Ramos (cell line): ENCODE results near the gene PPME1.

Source experiments
- in situ Hi-C: fragments of 300-500 bp; cut with MboI; formaldehyde crosslinking; loops from one replicate; pipeline ENCODE4 v1.14.3; 2022; ENCODE audit warnings: low sequenced_read_pairs; ENCODE audit not compliant: unreplicated experiment

PPME1 gene

DNA sequence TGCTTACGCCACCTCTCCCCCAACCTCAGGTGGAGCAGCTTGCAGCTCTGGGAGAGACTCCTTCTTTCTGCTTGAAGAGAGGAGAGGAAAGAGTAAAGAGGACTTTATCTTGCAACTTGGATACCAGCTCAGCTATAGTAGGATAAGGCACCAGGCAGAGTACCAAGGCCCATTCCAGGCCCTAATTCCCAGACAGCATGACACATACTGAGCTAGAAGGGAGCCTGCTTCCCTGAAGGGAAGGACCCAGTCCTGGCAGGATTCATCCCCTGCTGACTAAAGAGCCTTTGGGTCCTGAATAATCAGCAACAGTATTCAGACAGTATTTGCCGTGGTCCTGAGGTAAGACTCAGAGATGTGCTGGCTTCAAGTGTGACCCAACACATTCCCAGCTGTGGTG is 41.4 kb downstream of the PPME1 start:
- in situ Hi-C loops, result no loop called here

DNA sequence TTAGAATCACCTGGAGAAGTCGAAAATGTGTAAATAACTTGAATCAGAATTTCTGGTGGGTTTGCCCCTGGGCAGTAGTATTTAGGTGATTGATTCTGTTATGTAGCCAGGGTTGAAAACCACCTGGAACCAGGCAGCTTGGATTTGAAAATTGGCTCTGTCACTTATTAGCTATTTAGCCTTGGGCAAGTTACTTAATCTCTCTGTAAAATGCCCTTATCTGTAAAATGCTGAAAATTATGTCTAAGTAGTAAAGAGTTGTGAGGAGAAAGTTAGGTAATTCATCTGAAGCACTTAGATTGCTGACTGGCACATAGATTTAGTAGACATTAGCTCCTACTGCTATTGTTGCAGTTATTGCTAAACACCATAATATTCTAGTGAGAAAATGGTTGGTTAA is 49.3 kb downstream of the PPME1 start:
- in situ Hi-C loops, result no loop called here

DNA sequence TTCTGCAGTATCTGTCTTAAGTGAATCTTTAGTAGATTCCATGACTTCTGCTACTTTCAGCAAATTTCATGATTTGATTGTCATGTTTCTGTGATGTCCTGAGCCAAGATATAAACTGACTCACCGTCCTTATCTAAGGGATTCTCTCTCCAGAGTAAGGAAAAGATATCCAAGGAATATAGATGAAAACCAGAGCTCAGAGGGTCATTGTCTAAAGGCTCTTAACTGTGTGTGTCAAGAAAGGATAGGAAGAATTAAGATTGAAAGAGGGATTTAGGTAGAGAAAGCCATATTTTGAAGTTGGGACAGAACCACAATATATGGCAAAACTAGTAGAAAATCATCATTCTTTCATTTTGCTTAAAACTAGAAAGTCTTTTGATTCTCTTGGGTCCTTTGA is 50.7 kb downstream of the PPME1 start:
- in situ Hi-C loops, result no loop called here

DNA sequence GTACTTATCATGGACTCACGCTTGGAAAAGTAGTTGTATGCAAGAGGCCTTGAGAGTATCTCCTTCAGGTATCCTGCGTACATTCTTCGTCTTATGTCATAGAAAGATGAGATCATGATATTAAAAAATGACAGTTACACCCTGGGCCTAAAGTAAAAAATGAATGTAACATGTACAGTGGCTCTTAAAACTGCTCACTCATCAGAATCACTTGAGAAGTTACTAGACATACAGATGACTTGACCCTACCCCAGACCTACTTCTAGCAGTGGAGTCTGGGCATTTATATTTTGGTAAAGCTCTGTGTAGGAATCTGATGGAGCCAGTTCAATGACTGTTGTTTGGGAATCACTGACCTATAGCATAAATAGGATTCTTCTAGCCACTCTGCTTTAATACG is 54.5 kb downstream of the PPME1 start:
- in situ Hi-C loops, result no loop called here

DNA sequence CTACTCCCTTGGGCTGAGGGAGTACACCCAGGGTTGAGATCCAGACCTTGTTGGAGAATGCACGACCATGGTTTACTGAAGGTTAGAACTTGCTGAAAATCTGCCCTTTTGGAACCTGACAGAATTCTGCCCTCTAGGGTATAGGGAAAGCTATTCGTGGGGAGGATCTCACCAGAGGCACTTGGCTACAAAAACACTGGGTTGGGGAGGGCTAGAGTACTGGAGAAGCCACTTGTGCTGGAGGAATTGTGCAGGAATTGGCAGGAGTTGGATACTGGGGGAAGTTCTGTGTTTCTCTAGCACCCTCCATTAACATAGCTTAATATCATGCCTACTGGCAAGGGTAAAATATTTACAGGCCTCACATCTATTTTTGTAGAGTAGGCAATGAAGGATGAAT is 55.8 kb downstream of the PPME1 start:
- in situ Hi-C loops, result no loop called here

DNA sequence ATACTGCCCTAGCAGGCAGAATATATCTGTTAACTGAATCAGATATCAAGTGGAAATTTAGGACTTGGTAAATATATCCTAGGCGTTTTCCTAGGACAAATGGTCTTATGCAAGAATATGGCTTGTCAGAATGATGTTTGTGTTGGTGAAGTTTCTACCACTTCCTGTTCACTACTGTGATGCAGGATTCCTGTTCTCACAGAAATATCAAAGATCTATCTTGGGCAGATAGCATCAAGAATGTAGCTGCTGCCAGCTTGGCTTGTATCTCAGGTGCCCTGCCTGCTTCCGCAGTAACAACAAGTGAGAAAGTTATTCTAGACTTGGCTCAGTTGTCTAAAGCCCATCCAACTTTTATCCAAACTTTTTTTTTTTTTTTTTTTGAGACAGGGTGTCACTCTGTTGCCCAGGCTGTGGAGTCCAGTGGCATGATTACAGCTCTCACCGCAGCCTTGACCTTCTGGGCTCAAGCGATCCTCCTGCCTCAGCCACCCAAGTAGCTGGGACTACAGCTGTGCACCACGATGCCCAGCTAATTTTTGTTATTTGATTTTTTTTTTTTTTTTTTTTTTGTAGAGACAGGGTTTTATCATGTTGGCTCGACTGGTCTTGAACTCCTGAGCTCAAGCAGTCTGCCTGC is 61.3 kb downstream of the PPME1 start:
- in situ Hi-C loops, result no loop called here

DNA sequence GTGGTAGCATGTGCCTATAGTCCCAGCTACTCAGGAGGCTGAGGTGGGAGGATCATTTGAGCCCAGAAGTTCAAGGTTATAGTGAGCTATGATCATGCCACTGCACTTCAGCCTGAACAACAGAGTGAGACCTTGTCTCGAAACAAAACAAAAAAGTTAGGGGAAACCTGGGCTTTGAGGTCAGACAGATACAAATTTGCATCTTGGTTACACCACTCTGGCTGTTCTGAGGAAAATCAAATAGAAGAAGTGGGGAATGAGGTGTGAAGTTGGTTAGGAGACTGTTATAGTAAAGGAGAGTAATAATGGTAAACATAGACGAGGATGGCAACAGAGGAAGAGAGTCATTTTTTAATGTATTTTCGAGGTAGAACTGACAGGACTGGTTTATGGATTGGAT is 62.6 kb downstream of the PPME1 start:
- in situ Hi-C loops, result no loop called here

DNA sequence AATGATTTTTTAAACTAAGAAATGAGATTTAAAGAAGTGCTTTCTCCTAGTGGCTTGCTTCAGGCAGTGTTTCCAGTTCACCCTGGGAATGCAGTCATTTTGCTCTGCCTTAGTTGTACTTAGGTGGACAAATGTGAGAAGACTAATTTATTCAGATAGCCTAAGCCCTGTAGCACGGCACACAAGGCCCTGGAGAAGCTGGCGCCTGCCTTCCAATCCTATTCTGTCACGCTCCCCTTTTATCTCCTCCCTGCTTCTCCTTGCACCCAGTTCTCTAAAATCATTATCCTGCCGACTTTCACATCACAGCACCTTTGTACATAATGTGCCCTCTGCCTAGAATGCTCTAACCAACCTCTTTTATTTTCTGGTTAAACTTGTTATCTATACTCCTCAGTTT is 64.0 kb downstream of the PPME1 start:
- in situ Hi-C loops, result no loop called here

DNA sequence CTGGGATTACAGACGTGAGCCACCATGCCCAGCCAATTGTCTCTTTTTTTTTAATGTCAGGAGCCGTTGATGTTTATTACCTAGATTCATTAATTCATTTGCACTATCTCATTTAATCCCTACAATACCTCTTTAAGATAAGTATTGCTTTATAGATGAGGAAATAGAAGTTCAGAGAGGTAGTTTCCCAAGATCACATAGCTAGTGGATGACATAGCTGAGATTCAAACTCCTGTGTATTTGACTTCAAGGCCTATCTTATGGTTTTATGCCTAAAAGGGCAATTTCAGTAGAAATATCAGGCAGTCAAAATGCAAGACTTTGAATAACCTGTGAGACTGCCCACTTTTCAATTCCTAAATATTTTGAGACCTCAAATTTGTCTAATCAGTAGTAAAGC is 66.5 kb downstream of the PPME1 start:
- in situ Hi-C loops, result no loop called here

DNA sequence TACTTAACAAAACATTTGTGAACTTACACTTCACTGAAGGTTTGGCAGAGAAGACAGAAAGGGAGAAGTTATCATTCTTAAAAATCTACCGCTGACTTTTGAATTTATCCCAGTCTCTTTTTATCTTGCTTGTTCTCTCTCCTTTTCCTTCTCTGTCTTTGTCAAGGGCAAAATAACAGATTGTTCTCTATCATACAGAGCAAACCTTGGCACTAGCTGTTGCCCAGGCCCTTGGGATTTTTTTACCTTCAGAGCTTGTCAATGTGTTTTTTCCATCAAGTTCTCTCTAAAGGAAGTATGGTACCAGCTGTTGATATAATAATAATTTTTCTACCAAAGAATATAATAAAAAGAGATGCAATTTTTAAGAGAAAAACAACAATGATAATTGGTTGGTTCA is 67.2 kb downstream of the PPME1 start:
- in situ Hi-C loops, result no loop called here

DNA sequence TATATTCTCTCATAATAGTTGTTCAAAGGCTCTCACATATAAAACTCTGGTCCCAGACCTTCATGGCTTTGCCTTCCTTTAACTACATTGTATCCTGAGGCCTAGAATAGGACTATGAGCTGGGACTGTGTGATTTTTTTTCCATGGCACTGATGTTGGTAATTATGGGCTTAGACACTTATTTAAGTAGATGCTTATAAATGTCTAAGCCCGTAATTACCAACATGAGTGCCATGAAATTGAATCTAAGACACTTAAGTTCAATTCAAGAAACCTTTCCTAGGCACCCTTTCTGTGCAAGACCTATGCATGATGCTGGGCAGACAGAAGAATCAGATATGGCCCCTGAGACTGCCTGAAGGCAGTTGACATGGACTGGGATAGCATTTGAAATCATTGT is 77.4 kb downstream of the PPME1 start:
- in situ Hi-C loops, result no loop called here

DNA sequence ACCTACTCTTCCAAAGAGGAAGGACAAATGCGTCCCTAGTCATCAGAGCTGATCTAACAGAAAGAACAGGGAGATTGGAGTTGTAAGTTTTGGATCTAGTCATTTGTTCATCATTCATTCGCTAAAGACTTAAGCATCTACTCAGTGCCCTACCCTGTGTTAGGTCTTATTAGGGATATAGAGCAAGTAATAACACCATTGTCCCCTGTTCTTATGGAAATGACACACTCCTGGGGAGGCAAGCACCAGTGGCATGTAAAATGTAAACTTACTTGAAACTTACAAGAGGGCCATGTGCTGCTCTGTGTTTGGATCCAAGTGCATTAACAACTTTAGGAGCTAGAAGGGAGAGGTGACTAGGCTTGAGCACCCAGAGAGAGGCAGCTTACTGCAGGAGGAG is 78.4 kb downstream of the PPME1 start:
- in situ Hi-C loops, result no loop called here

DNA sequence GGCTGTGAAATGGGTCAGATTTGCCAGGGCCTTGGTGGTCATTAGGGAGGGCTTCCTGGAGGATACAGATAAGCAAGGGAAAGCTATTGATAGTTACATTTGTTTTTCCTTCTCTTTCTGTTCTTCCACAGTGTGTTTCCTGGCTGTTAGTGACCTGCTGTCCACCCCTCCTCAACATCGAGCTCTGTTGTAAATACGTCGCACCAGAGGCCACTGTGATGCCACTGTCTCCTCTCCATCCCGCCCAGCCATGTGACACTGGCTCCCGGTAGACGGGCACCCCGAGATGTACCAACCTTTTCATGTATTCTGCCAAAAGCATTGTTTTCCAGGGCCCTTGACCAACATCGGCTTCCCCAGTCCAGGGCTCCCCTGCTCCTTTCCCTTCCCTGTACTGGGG is 82.3 kb downstream of the PPME1 start:
- in situ Hi-C loops, result loop anchor here (10.0 kb wide), 1 partner anchor 191 kb away; no protein-coding TSS in a partner anchor

DNA sequence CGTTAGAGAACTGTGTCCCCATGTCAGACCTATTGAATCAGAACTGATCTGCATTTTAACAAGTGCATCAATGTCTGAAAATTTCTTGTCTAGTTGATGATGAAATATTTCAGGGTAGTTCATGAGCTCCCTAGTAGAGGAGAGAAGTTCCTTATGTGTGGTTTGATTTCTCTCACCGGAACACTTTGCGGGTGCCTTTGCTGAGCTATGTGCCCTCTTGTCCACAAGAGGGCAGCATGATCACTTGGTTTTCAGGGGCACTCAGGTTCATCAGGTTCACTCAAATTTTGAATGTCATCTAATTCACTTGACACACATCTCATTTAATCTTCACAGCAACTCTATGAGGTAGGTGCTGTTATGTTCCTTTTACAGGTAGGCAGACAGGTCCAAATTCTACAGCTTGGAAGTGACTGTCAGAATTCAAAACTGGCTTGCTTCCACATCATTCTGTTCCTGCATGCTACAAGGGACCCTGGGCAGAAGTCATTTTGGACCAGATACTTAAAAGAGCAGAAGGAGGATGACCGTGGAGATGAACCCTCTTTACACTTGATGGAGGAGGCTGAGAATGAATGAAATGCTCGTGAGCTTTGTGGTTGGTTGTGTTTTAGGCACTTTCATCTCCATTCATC is 84.8 kb downstream of the PPME1 start:
- in situ Hi-C loops, result loop anchor here (10.0 kb wide), 1 partner anchor 189 kb away; no protein-coding TSS in a partner anchor

DNA sequence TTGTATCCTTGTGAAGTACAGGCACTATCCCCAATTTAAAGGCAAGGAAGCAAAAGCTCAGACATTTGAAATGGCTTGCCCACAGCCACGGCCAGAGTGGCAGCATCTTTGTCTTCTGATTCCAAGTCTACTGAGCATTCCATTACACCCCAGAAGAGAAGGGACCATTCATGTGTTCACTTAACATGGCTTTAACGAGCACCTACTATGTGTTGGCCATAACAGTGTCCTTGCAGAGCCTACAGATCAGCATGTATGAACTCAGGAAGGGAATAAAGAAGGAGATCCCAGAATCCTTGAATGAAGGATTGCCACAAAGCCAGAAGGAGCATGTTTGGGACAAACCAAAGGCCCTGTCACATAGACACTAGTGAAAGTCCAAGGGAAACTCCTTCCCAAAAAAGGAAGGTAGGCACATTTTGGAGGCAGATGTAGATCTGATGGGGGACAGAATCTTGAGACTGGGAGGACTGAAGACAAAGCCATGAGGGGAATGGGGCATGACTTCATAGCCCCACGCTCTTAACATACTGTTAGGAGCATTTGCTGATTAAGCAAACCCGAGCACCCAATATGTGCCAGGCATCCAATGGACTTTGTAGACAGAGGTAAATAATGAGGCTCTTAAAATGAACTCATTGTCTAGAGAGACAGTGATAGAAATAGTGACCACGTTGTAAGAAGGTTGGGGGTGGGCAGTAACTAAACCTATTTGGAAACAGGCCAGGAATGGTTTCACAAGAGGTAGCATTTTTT is 85.5 kb downstream of the PPME1 start:
- in situ Hi-C loops, result loop anchor here (10.0 kb wide), 1 partner anchor 188 kb away; no protein-coding TSS in a partner anchor

DNA sequence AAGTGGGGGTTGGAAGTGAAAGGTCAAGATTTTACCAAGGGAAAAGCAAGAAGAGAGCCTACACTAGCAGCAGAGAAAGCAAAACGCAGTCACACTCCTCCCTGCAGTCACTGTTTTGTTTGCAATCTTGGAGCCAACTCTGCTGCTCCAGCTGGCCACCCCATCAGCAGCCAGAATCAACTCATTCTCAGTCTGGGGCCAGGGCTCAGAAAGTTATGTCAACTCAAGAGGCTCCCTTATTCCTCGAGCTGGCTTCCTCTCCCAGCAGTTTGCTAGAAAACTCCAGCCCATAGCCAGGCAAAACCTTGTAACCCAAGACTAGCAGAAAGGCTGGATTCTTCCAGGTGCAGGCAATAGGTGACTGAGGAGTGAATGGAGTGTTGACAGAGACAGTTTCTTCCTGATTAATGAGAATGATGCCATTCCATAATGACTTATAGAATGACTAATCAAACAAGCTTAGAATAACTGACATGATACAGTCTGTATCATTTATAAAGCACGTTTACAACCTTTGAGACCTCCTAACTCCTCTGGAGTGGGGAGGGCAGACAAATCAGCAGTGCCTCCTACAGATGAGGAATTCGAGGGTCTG is 87.0 kb downstream of the PPME1 start:
- in situ Hi-C loops, result loop anchor here (10.0 kb wide), 1 partner anchor 187 kb away; no protein-coding TSS in a partner anchor

DNA sequence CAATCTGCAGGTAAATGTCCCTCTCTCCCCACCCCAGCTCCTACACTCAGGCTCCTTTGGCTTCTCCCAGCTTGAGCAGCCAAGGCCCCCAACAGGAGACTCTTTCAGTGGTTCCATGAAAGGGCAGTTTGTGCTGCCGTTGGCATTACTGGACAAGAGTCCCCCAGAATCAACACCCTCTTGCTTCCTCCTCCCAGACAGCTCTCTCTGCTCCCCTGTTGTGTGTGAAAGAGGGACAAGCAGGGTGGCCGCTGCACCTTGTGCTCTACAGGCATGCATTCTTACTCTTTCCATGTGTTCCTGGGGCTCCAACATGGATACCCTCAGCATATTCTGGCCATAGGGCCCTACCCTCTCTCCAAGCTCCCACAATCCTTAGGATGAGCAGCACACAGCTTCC is 91.6 kb downstream of the PPME1 start:
- in situ Hi-C loops, result no loop called here

DNA sequence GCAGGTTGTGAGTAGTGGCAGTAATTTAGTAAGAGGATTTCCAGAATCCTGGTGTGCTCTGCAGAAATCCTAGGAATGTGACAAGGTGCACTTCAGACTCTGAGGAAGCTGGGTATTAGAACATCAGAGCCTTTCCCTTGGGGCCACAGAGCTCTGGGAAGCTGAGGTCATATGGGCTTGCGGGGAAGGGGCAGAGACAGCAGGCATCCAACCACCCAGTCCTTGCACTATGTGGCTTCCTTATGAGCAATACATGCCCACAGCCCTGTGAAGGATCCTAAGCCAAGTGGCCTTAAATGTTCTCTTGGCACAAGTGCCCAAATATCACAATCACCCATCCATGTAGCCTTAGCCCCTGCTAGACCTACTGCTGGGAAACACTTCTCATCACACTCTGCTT is 94.2 kb downstream of the PPME1 start:
- in situ Hi-C loops, result no loop called here

DNA sequence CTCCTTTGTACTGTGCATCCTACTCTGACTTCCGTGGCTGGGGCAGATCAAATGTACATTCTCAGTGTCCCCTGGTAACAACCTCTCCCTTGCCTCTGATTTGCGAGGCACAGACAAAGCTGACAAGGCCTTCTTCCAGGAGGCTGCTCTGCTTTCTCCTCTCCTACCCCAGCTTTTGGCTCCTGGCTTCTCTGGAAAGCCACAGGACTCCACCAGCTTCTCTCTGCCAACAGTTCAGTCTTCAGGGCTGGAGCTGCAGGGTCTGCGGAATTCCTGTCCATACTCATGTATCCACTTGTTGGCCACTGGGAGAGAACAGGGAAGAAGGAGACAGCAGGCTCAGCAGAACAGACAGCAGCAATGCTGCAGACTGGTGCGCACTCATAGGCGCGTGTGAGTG is 95.9 kb downstream of the PPME1 start:
- in situ Hi-C loops, result no loop called here

DNA sequence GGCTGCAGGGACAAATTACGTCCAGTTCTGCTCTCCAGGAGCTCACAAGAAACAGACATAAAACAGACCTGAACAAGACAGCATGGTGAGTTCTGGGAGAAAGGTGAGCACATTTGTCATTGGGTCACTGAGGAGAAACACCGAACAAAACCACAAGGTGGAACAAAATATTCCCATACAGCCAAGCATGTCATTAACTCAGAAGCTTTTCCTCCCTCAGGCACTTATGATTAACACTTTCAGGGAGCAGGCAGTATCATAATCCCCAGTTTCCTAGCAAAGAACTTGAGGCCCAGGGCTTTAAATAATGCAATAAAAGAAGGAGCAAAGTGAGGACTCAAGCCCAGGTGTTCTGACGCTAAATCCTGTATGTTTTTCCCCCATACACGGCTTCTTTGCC is 97.4 kb downstream of the PPME1 start:
- in situ Hi-C loops, result no loop called here

DNA sequence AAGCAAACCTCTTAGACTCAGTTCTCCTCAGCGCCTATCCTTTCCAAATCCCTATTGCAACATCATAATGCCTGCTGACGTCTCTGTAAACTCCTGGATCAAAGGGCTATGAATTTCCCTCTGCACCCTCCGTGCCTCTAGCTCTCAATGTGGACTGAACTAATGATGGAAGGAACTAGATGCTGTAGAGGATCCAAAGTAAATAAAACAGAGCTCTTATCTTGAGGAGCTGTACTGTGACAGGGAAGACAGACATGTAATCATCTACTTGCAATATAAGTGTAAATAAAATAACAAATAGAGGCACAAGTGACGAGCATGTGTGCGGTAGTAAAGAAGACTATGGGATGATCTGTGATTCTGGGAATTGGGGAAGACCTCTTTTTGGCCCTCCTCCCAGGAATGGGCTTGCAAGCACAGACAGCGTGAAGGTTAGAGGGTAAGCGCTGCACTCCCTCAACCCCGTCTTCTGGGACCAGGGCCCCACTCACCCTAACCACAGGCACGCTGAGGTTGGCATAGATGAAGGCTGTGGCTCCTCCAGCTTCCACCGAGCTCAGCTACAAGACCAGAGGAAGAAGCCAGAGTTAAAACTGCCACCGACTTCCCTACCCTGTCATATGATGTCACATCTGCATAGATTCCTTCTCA is 98.2 kb downstream of the PPME1 start:
- in situ Hi-C loops, result no loop called here
